GM18507 (cell line): ENCODE results near the gene CLDN11.
A peak's percentile ranks its signal among the peaks of the same experiment; 100 is the strongest.

Experiments
- DNase-seq: peaks from one replicate; pipeline ENCODE4 v3.0.0; 2011; ENCODE audit warnings: low read depth; ENCODE audit not compliant: insufficient read length; ENCODE audit errors: extremely low spot score
- FAIRE-seq: peaks from 2 replicates; lab custom pipeline; 2011; peaks lifted over from hg19 to GRCh38; lab: Jason Lieb, UNC

Gene CLDN11

GRCh38 chr3:170425491-170426239 lies 7.0 kb downstream of the CLDN11 start:
- DNase-seq (no peak), FAIRE-seq (no peak)

GRCh38 chr3:170426240-170426797 lies 7.7 kb downstream of the CLDN11 start:
- DNase-seq (no peak), FAIRE-seq (no peak)

- DNase-seq (no peak), FAIRE-seq (peak; percentile 52)
Observed at GRCh38 chr3:170428095-170428494, 9.4 kb downstream of the CLDN11 start.

GRCh38 chr3:170429050-170429449 lies 10.4 kb downstream of the CLDN11 start:
- FAIRE-seq (peak; percentile 26), DNase-seq (no peak)

DNA sequence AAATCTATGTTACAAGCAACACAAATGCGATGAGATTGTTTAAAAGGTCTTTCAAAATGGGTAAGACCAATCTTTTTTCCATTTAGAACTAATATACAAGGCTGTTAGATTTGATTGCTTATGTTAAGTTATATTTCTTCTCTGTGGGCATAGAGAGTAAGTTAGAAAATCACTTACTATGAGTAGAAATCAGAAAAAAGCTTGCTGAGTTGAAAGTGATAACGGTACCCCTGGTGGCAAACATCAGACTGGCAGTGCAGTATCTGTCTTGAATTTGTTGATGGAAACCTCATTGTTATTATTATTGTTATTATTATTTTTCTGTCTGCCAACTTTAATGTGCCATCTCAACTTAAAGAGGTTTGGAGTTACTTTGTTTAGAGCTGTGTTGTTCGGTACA lies 12.4 kb downstream of the CLDN11 start:
- DNase-seq (no peak), FAIRE-seq (no peak)

- FAIRE-seq = no peak
- DNase-seq = no peak
Observed at GRCh38 chr3:170432416-170432815, 13.7 kb downstream of the CLDN11 start.

- no peak for DNase-seq
- no peak for FAIRE-seq
Observed at GRCh38 chr3:170436697-170437096, 18.0 kb downstream of the CLDN11 start.

DNA sequence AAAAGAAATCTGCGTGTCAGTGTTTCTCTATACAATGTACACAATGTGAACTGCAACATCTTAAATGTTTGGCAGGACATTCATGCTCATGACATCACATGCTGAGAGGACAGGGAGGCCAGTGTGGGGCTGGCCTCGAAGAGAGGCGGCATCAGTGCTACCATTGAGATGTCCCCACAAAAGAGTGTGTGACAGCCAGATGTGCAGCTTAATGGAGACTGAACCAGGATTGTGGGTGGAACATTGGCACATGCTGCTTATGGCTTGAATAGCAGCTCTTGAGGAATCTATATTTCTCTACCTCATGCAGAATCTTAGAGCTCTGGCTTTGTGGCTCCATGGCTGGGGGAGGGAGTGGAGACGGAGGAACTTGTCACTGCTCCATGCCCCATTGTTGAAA lies 18.5 kb downstream of the CLDN11 start:
- DNase-seq = no peak

DNA sequence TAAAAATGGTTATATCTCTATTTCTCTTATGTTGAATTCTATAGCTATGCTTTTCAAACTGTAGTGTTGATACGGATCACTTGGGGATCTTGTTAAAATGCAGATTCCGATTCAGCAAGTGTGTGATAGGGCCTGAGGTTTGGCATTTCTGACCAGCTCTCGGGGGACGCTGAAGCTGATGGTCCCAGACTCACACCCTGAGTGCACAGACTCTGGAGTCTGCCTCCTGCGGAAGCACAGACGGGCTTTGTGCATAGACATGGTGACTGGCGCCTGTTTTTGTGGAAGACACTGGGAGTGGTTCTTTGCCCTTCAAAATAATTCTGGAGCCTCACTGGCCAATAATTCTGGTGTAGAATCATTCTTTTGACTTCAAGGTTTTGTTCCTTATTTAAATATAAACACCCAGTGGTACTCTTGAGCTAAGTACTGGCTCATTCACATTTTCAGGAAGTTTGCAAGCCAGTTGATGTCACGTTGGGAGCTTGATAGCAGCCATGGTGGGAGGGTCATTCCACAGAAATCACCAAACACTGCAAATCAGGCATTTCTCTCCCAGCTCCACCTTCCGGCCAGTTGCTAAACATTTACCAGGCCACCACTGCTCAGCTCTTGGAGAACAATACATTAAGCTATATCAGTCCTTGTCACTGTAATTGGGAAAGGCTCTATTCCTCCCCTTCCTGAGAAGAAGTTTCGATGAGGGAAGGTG lies 19.2 kb downstream of the CLDN11 start:
- no peak for FAIRE-seq
- DNase-seq = no peak

More for the DNA sequence above, 18.5 kb downstream of the CLDN11 start:
- no peak for FAIRE-seq

GRCh38 chr3:170438836-170439235 lies 20.2 kb downstream of the CLDN11 start:
- DNase-seq = no peak
- no peak for FAIRE-seq

DNA sequence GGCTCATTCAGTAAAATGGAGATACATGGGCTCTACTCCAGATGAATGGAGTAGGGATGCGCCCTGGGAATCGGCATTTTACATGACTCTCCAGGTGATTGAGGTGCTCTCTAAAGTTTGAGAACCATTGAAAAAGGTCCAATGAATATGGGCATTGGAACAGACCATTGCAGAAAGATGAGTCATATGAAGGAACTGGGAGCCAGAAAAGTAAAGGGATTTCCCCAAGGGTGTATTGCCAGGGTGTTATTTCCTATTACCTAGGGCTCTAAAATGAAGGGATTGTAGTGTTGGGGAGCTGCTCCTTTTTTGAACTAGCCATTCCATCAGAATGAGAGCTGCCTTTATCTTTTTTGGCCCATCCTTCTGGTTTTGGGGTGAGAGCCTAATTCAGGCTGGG lies 21.7 kb downstream of the CLDN11 start:
- FAIRE-seq = no peak

GRCh38 chr3:170441412-170441811 lies 22.7 kb downstream of the CLDN11 start:
- FAIRE-seq (no peak), DNase-seq (no peak)

More for the DNA sequence above, 21.7 kb downstream of the CLDN11 start:
- no peak for DNase-seq

DNA sequence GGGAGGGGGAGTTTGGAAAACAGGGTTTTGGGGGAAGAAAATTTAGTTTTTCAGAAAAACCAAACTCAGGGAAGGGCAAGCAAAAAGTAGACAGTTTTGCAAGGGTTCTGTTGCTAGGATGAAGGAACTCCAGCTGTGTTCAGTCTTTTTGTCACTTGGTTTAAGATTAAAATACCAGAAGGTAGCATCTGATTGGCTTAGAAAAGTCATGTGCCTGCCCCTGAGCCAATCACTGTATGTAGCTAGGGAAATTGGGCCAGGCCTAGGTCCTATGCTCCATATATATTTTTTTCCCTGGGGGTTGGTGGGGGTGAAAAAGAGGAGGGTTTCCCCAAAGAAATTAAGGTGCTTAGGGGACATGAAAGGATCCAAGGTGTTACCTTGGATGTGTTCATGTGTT lies 24.3 kb downstream of the CLDN11 start:
- DNase-seq = no peak
- FAIRE-seq = no peak

- no peak for FAIRE-seq
- DNase-seq = no peak
Observed at GRCh38 chr3:170443457-170443856, 24.8 kb downstream of the CLDN11 start.

- FAIRE-seq = no peak
- DNase-seq = no peak
Observed at GRCh38 chr3:170448584-170448983, 29.9 kb downstream of the CLDN11 start.

DNA sequence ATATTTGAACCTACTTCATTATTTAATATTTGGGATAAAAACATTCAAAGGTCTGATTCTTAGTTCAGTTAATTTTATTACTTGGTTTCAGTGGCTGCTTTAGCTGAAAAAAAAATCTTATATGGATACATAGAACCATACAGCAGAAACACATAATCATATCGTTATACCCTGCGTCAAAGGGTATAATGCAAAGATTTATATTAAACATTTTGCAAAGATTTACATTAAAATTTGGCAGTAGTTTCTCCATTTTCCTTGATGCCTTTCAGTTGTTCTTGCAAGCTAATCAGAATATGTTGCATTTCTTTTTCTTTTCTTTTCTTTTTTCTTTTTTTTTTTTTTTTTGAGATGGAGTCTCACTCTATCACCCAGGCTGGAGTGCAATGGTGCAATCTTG lies 31.4 kb downstream of the CLDN11 start:
- DNase-seq = no peak
- no peak for FAIRE-seq

GRCh38 chr3:170454509-170454908 lies 35.8 kb downstream of the CLDN11 start:
- FAIRE-seq (no peak), DNase-seq (no peak)

DNA sequence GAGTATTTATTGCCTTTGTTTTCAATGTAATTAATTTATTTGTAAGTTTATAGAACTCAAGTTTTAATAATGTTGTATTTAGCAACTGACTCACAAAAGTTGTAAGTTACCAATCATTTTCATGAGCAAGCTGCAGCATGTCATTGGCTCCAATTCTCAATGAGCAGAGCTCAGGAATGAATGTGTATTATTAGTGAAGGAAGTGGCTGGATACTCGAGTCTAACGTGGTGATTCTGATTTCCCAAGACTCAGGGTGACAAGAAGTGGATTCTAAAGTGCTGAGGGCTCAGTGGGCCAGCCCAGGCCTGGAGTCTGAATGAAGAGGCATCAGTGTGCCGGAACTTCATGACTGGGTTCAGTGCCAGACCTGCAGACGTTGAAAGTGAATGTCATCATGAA lies 39.6 kb downstream of the CLDN11 start:
- no peak for FAIRE-seq
- DNase-seq = no peak

DNA sequence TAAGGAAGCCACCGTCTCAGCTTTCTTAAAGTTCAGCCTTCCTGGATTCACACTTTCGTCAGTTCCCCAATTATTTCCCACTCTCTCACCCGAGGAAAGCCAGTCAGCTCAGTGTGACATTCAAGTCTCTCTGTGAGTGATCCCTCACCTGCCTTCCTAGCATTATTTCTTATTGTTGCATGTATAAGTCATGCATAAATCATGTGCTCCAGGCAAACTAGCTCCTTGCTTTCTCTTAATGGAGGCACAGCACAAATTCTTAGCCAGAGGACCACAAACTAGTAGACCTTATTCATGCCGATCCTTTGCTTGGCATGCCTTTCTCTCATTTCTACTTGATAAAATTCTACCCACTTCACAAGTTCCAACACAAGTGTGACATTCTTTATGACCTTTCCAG lies 44.3 kb downstream of the CLDN11 start:
- DNase-seq (no peak), FAIRE-seq (no peak)

GRCh38 chr3:170465955-170466354 lies 47.3 kb downstream of the CLDN11 start:
- no peak for DNase-seq
- FAIRE-seq = no peak

- DNase-seq (no peak), FAIRE-seq (no peak)
Observed at GRCh38 chr3:170467007-170467406, 48.3 kb downstream of the CLDN11 start.
